Liver (tissue), 9 donors: Measurements from ENCODE around the gene DNAH17. TPM values are rescaled to one million over a fixed set of nuclear protein-coding genes. Genes with fewer than 3 reads are reported as not detected.

Source experiments
- DNase-seq: peaks from one replicate; pipeline ENCODE4 v3.0.0-alpha.2; 2017; ENCODE audit warnings: low spot score
- H3K27ac ChIP-seq, 2 donors: one replicate each; pipeline ENCODE4 v1.7.0; 2013; ENCODE audit warnings: inconsistent platforms in 2 of 2, low read length in 2 of 2, control low read depth in 1 of 2, low read depth in 1 of 2, mild to moderate bottlenecking in 1 of 2
- H3K27me3 ChIP-seq, 4 donors: one replicate each; pipeline versions ENCODE4 v1.6.1 to v1.7.0; 2013; ENCODE audit warnings: low read length in 3 of 4, inconsistent platforms in 1 of 4, mild to moderate bottlenecking in 1 of 4, moderate library complexity in 1 of 4; ENCODE audit not compliant: control insufficient read depth in 4 of 4, insufficient read depth in 4 of 4
- H3K36me3 ChIP-seq, 4 donors: one replicate each; pipeline versions ENCODE4 v1.6.1 to v1.7.0; 2013; ENCODE audit warnings: low read length in 3 of 4, mild to moderate bottlenecking in 3 of 4, low read depth in 1 of 4, moderate library complexity in 1 of 4; ENCODE audit not compliant: control insufficient read depth in 4 of 4, insufficient read depth in 3 of 4
- H3K4me1 ChIP-seq, 4 donors: one replicate each; pipeline versions ENCODE4 v1.6.1 to v1.7.0; 2013; ENCODE audit warnings: low read length in 3 of 4, mild to moderate bottlenecking in 3 of 4, moderate library complexity in 1 of 4; ENCODE audit not compliant: control insufficient read depth in 4 of 4, insufficient read depth in 4 of 4
- H3K4me3 ChIP-seq, 3 donors: one replicate each; pipeline versions ENCODE4 v1.6.1 to v1.7.0; 2013; ENCODE audit warnings: low read length in 3 of 3, control low read depth in 1 of 3, low read depth in 1 of 3, mild to moderate bottlenecking in 1 of 3
- H3K9ac ChIP-seq, 2 donors: one replicate each; pipeline ENCODE4 v1.7.0; 2013; ENCODE audit warnings: low read length in 2 of 2, mild to moderate bottlenecking in 2 of 2, moderate library complexity in 2 of 2, control low read depth in 1 of 2, low read depth in 1 of 2
- H3K9me3 ChIP-seq, 4 donors: one replicate each; pipeline versions ENCODE4 v1.6.1 to v1.7.0; 2013; ENCODE audit warnings: low read length in 3 of 4; ENCODE audit not compliant: control insufficient read depth in 4 of 4
- GABPA ChIP-seq, 2 donors: IDR thresholded peaks in 1 of 2; conservative IDR thresholded peaks in 1 of 2; 2 replicates each; pipeline ENCODE4 v1.6.1; 2016; ENCODE audit warnings: antibody characterized with exemption in 2 of 2, mild to moderate bottlenecking in 1 of 2, moderate library complexity in 1 of 2
- HNF4A ChIP-seq, 2 donors: conservative IDR thresholded peaks; 2 replicates each; pipeline ENCODE4 v1.6.1; 2016; ENCODE audit warnings: antibody characterized with exemption in 2 of 2, mild to moderate bottlenecking in 2 of 2
- HNF4G ChIP-seq: IDR thresholded peaks from 2 replicates; pipeline ENCODE4 v1.6.1; 2016; ENCODE audit warnings: antibody characterized with exemption
- JUND ChIP-seq, 2 donors: IDR thresholded peaks; 2 replicates each; pipeline ENCODE4 v1.6.1; 2016; ENCODE audit warnings: antibody characterized with exemption in 2 of 2
- NR2F2 ChIP-seq: IDR thresholded peaks from 2 replicates; pipeline ENCODE4 v1.6.1; 2016; ENCODE audit warnings: antibody characterized with exemption
- RAD21 ChIP-seq, 2 donors: IDR thresholded peaks; 2 replicates each; pipeline ENCODE4 v1.6.1; 2016; ENCODE audit warnings: antibody characterized with exemption in 2 of 2, mild to moderate bottlenecking in 2 of 2
- RXRA ChIP-seq, 2 donors: IDR thresholded peaks; 2 replicates each; pipeline ENCODE4 v1.6.1; 2017 to 2018; ENCODE audit warnings: antibody characterized with exemption in 2 of 2, mild to moderate bottlenecking in 1 of 2
- SP1 ChIP-seq: IDR thresholded peaks from 2 replicates; pipeline ENCODE4 v1.6.1; 2018; ENCODE audit warnings: antibody characterized with exemption, mild to moderate bottlenecking
- TAF1 ChIP-seq: conservative IDR thresholded peaks from 2 replicates; pipeline ENCODE4 v1.6.1; 2016; ENCODE audit warnings: antibody characterized with exemption, mild to moderate bottlenecking
- YY1 ChIP-seq: IDR thresholded peaks from 2 replicates; pipeline ENCODE4 v1.6.1; 2016; ENCODE audit warnings: antibody characterized with exemption, mild to moderate bottlenecking
- WGBS: extraction: QIAGEN DNeasy Blood & Tissue Kit; methylation state at CpG from one replicate; pipeline ENCODE4 v1.1.7; 2013; 5-methylcytosine and 5-hydroxymethylcytosine counted together
- polyA plus RNA-seq, 2 donors: library from polyadenylated mRNA; stranded (reverse) in 1 of 2; unstranded in 1 of 2; fragments of 200-250 nt in 1 of 2; fragments of >200 nt in 1 of 2; fragmentation: Nextera tagmentation in 1 of 2; extraction: Ambion mirVana in 1 of 2; gene quantifications; one replicate each; pipeline versions ENCODE4 v1.2.1 to v1.2.3, GENCODE V29; 2013 to 2015
- total RNA-seq, 2 donors: library from RNA; depleted of rRNA; stranded (reverse); fragments of >200 nt; gene quantifications; one replicate each; pipeline ENCODE4 v1.2.3, GENCODE V29; 2014
- TF ChIP-seq, protein P1 (sequence below): IDR thresholded peaks from 2 replicates; pipeline ENCODE4 v1.6.1; 2016; ENCODE audit warnings: antibody characterized with exemption, mild to moderate bottlenecking
- TF ChIP-seq, protein P2 (sequence below): IDR thresholded peaks from 2 replicates; pipeline ENCODE4 v1.6.1; 2016; ENCODE audit warnings: antibody characterized with exemption
- donor health status: healthy.
- donor health status: healthy.
- donor health status: healthy.
- donor health status: healthy.
- donor health status: healthy.

DNAH17 gene
- total and polyA plus RNA-seq, 4 donors, result 0.09 to 0.79 TPM; not detected in 2

GRCh38 chr17:78437508-78438169 is 139.6 kb downstream of the DNAH17 start:
- Histone ChIP-seq H3K9me3 (no peaks in the 10 kb centered on the region), H3K36me3 (no peaks in the 10 kb centered on the region), H3K27me3 (no peaks in the 10 kb centered on the region), H3K4me1 (peaks cover 0 to 4% (median 2%) of the 10 kb centered on the region in 4 donors), H3K9ac (no peak overlapping the region), H3K4me3 (no peak overlapping the region), H3K27ac (no peak overlapping the region)
- 88% methylated on average over 20 of the region's 20 CpGs for WGBS
- no peak for DNase-seq
- no peak for TF ChIP-seq HNF4A (conservative IDR thresholded peaks at IDR 0.05)
- no peak for TF ChIP-seq GABPA (IDR thresholded peaks at IDR 0.05 in 1 of 2, conservative IDR thresholded peaks at IDR 0.05 in 1 of 2)
- TF ChIP-seq NR2F2, result no peak
- TF ChIP-seq YY1, result no peak

DNA sequence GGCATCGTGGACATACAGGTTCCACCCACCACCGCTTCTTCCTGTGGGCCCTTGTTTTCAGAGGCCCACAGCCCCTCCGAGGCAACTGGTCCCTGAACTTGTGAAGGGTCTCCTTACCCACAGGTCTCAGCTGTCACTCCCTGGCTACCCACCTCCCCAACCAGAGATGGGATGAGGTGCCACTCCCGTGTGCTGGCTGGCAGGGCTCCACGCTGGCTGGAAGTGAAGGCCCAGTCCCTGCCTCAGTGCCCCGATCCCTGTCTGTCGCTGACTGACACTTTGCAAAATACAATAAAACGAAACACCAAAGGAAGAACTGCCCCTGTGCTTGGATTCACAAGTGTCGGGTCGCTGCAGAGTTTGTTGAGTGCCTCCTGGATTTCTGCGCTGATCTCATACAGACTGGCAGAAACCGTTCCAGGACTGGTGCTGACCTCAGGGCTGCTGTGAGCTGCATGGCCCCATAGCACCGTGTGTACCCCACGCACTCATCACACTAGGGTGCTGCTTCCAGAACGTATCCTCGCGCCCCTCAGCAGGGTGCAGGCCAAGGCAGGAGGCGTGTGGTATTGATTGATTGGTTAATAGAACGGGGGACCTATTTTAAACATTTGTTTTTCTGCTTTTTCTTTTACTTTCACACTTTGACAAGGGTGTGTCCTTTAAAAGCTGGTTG is 141.7 kb downstream of the DNAH17 start:
- Histone ChIP-seq H3K27me3 (no peaks in the 10 kb centered on the region), H3K36me3 (no peaks in the 10 kb centered on the region)
- 79% methylated on average over 19 of the region's 19 CpGs for WGBS

DNA sequence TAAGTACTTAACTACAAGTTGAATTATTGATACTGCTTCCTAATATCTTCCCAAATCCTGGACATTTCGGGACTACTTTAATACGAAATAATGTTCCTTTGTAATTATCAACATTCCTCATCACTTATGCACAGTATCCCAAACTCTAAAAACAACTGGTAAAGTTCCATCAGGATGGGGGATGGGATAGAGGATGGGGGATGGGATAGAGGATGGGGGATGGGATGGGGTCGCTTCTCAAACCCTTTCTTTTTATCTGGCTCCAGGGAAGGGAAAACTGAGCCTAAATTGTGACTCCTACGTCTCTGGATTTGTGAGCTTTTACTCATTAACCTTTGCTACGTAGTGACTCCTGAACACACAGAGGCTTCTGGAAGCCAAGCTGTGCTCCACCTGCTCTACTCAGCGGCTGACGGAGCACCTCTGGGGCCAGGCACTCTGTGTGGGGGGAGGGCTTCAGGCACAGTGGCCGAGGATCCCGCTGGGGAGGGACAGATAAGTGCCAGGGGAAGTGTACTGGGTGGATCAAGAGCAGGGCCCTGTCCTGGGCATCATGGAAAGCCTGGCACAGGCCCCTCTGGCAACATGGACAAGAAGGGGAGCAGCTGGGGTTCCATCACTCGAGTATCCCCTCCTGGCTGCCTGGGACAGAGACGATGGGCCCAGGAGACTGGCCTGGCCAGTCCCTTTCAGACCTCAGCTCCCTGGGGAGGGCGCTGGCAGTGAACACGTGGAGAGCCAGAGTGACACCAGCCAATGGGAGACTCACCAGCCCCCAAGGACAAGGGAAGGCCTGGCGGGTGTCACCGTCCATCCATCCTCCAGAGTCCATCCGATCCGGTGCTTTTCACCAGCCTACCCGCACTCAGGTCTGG is 142.5 kb downstream of the DNAH17 start:
- H3K27me3 ChIP-seq, result no peaks in the 10 kb centered on the region
- H3K4me1 ChIP-seq, result peaks cover 2 to 10% (median 5%) of the 10 kb centered on the region in 4 donors
- H3K27ac ChIP-seq, result no peak overlapping the region
- WGBS, result 58% methylated on average over 18 of the region's 18 CpGs
- H3K9ac ChIP-seq, result no peak overlapping the region
- no peak for TF ChIP-seq JUND (IDR thresholded peaks at IDR 0.05)
- TF ChIP-seq RXRA (IDR thresholded peaks at IDR 0.05), result no peak
- TF ChIP-seq, protein P1, sequence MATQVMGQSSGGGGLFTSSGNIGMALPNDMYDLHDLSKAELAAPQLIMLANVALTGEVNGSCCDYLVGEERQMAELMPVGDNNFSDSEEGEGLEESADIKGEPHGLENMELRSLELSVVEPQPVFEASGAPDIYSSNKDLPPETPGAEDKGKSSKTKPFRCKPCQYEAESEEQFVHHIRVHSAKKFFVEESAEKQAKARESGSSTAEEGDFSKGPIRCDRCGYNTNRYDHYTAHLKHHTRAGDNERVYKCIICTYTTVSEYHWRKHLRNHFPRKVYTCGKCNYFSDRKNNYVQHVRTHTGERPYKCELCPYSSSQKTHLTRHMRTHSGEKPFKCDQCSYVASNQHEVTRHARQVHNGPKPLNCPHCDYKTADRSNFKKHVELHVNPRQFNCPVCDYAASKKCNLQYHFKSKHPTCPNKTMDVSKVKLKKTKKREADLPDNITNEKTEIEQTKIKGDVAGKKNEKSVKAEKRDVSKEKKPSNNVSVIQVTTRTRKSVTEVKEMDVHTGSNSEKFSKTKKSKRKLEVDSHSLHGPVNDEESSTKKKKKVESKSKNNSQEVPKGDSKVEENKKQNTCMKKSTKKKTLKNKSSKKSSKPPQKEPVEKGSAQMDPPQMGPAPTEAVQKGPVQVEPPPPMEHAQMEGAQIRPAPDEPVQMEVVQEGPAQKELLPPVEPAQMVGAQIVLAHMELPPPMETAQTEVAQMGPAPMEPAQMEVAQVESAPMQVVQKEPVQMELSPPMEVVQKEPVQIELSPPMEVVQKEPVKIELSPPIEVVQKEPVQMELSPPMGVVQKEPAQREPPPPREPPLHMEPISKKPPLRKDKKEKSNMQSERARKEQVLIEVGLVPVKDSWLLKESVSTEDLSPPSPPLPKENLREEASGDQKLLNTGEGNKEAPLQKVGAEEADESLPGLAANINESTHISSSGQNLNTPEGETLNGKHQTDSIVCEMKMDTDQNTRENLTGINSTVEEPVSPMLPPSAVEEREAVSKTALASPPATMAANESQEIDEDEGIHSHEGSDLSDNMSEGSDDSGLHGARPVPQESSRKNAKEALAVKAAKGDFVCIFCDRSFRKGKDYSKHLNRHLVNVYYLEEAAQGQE, result no peak
- TF ChIP-seq, protein P2, sequence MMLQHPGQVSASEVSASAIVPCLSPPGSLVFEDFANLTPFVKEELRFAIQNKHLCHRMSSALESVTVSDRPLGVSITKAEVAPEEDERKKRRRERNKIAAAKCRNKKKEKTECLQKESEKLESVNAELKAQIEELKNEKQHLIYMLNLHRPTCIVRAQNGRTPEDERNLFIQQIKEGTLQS, result no peak
- TF ChIP-seq HNF4G, result no peak
- no peak for TF ChIP-seq RAD21 (IDR thresholded peaks at IDR 0.05)
- H3K36me3 ChIP-seq, result peaks cover 0 to under 1% (median 0%) of the 10 kb centered on the region in 4 donors
- H3K9me3 ChIP-seq, result no peaks in the 10 kb centered on the region
- no peak for DNase-seq
- no peak overlapping the region for H3K4me3 ChIP-seq

More for the DNA sequence above, 141.7 kb downstream of the DNAH17 start:
- no peak for DNase-seq
- Histone ChIP-seq H3K4me1 (peaks cover 2 to 10% (median 5%) of the 10 kb centered on the region in 4 donors), H3K27ac (no peak overlapping the region), H3K9me3 (no peaks in the 10 kb centered on the region), H3K4me3 (no peak overlapping the region), H3K9ac (no peak overlapping the region)
- TF ChIP-seq TAF1 (no peak), SP1 (no peak), YY1 (no peak), HNF4G (no peak), HNF4A (conservative IDR thresholded peaks at IDR 0.05) (no peak)
